ENCODE data around the gene RNF220. TPM values are rescaled to one million over a fixed set of nuclear protein-coding genes. Genes with fewer than 3 reads are reported as not detected.
A peak's percentile ranks its signal among the peaks of the same experiment; 100 is the strongest.

The RNF220 gene
- total and polyA plus RNA-seq, 2 experiments from 2014 or later: 77.2 to 117 TPM

GRCh38 chr1:44643721-44644334 is 238.8 kb downstream of the RNF220 start:
- H3K9me3 ChIP-seq (ENCODE audit: low read depth): no peaks in the 10 kb centered on the region
- WGBS (ENCODE audit: low lambda C conversion rate, missing lambda C conversion rate): 74% methylated on average over 9 of the region's 9 CpGs
- peak overlapping the region; percentile 55 for H3K27ac ChIP-seq
- H3K4me3 ChIP-seq: no peak overlapping the region
- no peaks in the 10 kb centered on the region for H4K20me1 ChIP-seq (ENCODE audit: insufficient read depth, poor library complexity, severe bottlenecking)
- no peak overlapping the region for H2AFZ ChIP-seq
- H3K36me3 ChIP-seq (replicated peaks; ENCODE audit: insufficient read depth, low read depth): no peaks in the 10 kb centered on the region
- no peak for DNase-seq (ENCODE audit: low spot score)
- H3K79me2 ChIP-seq: no peaks in the 10 kb centered on the region
- no peak overlapping the region for H3K4me2 ChIP-seq
- H3K27me3 ChIP-seq: no peaks in the 10 kb centered on the region
- no peaks in the 10 kb centered on the region for H3K9me2 ChIP-seq (replicated peaks; ENCODE audit: insufficient read depth)
- no peaks in the 10 kb centered on the region for H3K4me1 ChIP-seq (ENCODE audit: insufficient read depth)
- no peak for TF ChIP-seq CTCF (IDR thresholded peaks at IDR 0.05; ENCODE audit: poor library complexity)
- TF ChIP-seq EZH2 (IDR thresholded peaks at IDR 0.05; ENCODE audit: borderline replicate concordance): no peak
- TF ChIP-seq EZH2phosphoT487 (IDR thresholded peaks at IDR 0.05; ENCODE audit: low read depth, severe bottlenecking, unreplicated experiment): no peak

- no peaks in the 10 kb centered on the region for H3K9me3 ChIP-seq (ENCODE audit: low read depth)
- H3K79me2 ChIP-seq: no peaks in the 10 kb centered on the region
- TF ChIP-seq EZH2 (IDR thresholded peaks at IDR 0.05; ENCODE audit: borderline replicate concordance) (no peak), CTCF (IDR thresholded peaks at IDR 0.05; ENCODE audit: poor library complexity) (no peak), EZH2phosphoT487 (IDR thresholded peaks at IDR 0.05; ENCODE audit: low read depth, severe bottlenecking, unreplicated experiment) (no peak)
- no peaks in the 10 kb centered on the region for H3K9me2 ChIP-seq (replicated peaks; ENCODE audit: insufficient read depth)
- no peak overlapping the region for H2AFZ ChIP-seq
- WGBS (ENCODE audit: low lambda C conversion rate, missing lambda C conversion rate): 97% methylated on average over 7 of the region's 7 CpGs
- no peaks in the 10 kb centered on the region for H4K20me1 ChIP-seq (ENCODE audit: insufficient read depth, poor library complexity, severe bottlenecking)
- H3K4me2 ChIP-seq: no peak overlapping the region
- H3K27ac ChIP-seq: no peak overlapping the region
- H3K4me1 ChIP-seq (ENCODE audit: insufficient read depth): peaks cover 2% of the 10 kb centered on the region
- H3K27me3 ChIP-seq: no peaks in the 10 kb centered on the region
- no peak for DNase-seq (ENCODE audit: low spot score)
- no peaks in the 10 kb centered on the region for H3K36me3 ChIP-seq (replicated peaks; ENCODE audit: insufficient read depth, low read depth)
- H3K4me3 ChIP-seq: no peak overlapping the region
Measured at GRCh38 chr1:44644806-44645205, 239.8 kb downstream of the RNF220 start.

GRCh38 chr1:44645476-44646244 is 240.6 kb downstream of the RNF220 start:
- Histone ChIP-seq H3K27ac (no peak overlapping the region), H3K4me3 (no peak overlapping the region), H4K20me1 (ENCODE audit: insufficient read depth, poor library complexity, severe bottlenecking) (no peaks in the 10 kb centered on the region), H2AFZ (no peak overlapping the region), H3K9me3 (ENCODE audit: low read depth) (no peaks in the 10 kb centered on the region), H3K4me2 (no peak overlapping the region), H3K79me2 (no peaks in the 10 kb centered on the region), H3K27me3 (no peaks in the 10 kb centered on the region), H3K36me3 (replicated peaks; ENCODE audit: insufficient read depth, low read depth) (no peaks in the 10 kb centered on the region), H3K4me1 (ENCODE audit: insufficient read depth) (peaks cover 5% of the 10 kb centered on the region), H3K9me2 (replicated peaks; ENCODE audit: insufficient read depth) (no peaks in the 10 kb centered on the region)
- 92% methylated on average over 18 of the region's 18 CpGs for WGBS (ENCODE audit: low lambda C conversion rate, missing lambda C conversion rate)
- TF ChIP-seq EZH2phosphoT487 (IDR thresholded peaks at IDR 0.05; ENCODE audit: low read depth, severe bottlenecking, unreplicated experiment) (no peak), CTCF (IDR thresholded peaks at IDR 0.05; ENCODE audit: poor library complexity) (no peak), EZH2 (IDR thresholded peaks at IDR 0.05; ENCODE audit: borderline replicate concordance) (no peak)
- DNase-seq (ENCODE audit: low spot score): no peak
